ENCODE measurements around the gene POU6F2. TPM values are rescaled to one million over a fixed set of nuclear protein-coding genes. Genes with fewer than 3 reads are reported as not detected.

POU6F2 gene
- total RNA-seq, 1 donor from 2014 or later: 0.78 TPM

GRCh38 chr7:39086638-39087360 is 109.1 kb downstream of the POU6F2 start:
- Histone ChIP-seq H3K36me3 (no peaks in the 10 kb centered on the region), H3K27me3 (peaks cover 15% of the 10 kb centered on the region), H3K27ac (no peak overlapping the region), H3K4me3 (no peak overlapping the region), H3K4me1 (no peaks in the 10 kb centered on the region), H3K9me3 (no peaks in the 10 kb centered on the region)
- ATAC-seq (no peak), DNase-seq (no peak)
- TF ChIP-seq CTCF (IDR thresholded peaks at IDR 0.05): no peak
- intact Hi-C loops (cut with DNase I): no loop called here

- H3K4me3 ChIP-seq: no peak overlapping the region
- no peaks in the 10 kb centered on the region for H3K4me1 ChIP-seq
- no peak for TF ChIP-seq CTCF (IDR thresholded peaks at IDR 0.05)
- peaks cover 6% of the 10 kb centered on the region for H3K27me3 ChIP-seq
- no peak for DNase-seq
- no peak overlapping the region for H3K27ac ChIP-seq
- ATAC-seq: no peak
- no peaks in the 10 kb centered on the region for H3K36me3 ChIP-seq
- intact Hi-C loops (cut with DNase I): no loop called here
- no peaks in the 10 kb centered on the region for H3K9me3 ChIP-seq
Observed at GRCh38 chr7:39088730-39089593, 111.3 kb downstream of the POU6F2 start.

GRCh38 chr7:39091145-39091544 is 113.4 kb downstream of the POU6F2 start:
- no peaks in the 10 kb centered on the region for H3K27me3 ChIP-seq
- TF ChIP-seq CTCF (IDR thresholded peaks at IDR 0.05): no peak
- H3K9me3 ChIP-seq: no peaks in the 10 kb centered on the region
- H3K27ac ChIP-seq: no peak overlapping the region
- intact Hi-C loops (cut with DNase I): no loop called here
- no peaks in the 10 kb centered on the region for H3K4me1 ChIP-seq
- H3K4me3 ChIP-seq: no peak overlapping the region
- no peaks in the 10 kb centered on the region for H3K36me3 ChIP-seq
- ATAC-seq (no peak), DNase-seq (no peak)

- Histone ChIP-seq H3K27ac (no peak overlapping the region), H3K27me3 (no peaks in the 10 kb centered on the region), H3K9me3 (no peaks in the 10 kb centered on the region), H3K36me3 (no peaks in the 10 kb centered on the region), H3K4me1 (no peaks in the 10 kb centered on the region), H3K4me3 (no peak overlapping the region)
- intact Hi-C loops (cut with DNase I): no loop called here
- no peak for ATAC-seq
- DNase-seq: no peak
- no peak for TF ChIP-seq CTCF (IDR thresholded peaks at IDR 0.05)
Observed at GRCh38 chr7:39091774-39092173, 114.1 kb downstream of the POU6F2 start.

- Histone ChIP-seq H3K36me3 (no peaks in the 10 kb centered on the region), H3K27me3 (no peaks in the 10 kb centered on the region), H3K9me3 (no peaks in the 10 kb centered on the region), H3K4me1 (no peaks in the 10 kb centered on the region), H3K4me3 (no peak overlapping the region), H3K27ac (no peak overlapping the region)
- ATAC-seq: no peak
- intact Hi-C loops (cut with DNase I): no loop called here
- TF ChIP-seq CTCF (IDR thresholded peaks at IDR 0.05): no peak
- DNase-seq: no peak
Observed at GRCh38 chr7:39094731-39095130, 117.0 kb downstream of the POU6F2 start.

Data from upper lobe of right lung (tissue), 1 donor.